Measurements from ENCODE around the gene TAF11L3.

DNA sequence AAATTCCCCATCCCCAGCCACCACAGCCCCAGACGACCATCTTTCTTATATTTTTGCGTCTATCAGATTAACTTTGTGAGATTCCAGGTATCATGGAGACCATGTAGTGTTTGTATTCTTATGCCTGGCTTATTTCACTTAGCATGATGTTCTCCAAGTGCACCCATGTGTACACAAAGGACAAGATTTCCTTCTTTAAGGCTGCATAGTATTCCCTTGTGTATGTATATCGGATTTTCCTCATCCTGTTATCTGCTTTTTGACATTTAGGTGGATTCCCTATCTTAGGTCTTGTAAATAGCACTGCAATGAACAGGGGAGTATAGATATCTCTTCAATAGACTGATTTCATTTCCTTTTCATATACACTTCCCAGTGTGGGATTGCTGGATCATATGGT is 25.4 kb upstream of the TAF11L3 start:
- no peak for TF ChIP-seq POLR2A (IDR thresholded peaks at IDR 0.05)
- no peak for TF ChIP-seq CTCF (IDR thresholded peaks at IDR 0.05 in 8 of 11, conservative IDR thresholded peaks at IDR 0.05 in 3 of 11)
